Stimulated activated memory B cell treated with anti-CD40 and anti-IgM and Interleukin-4, amounts not matched to agents 10 μg/mL and 1 μg/mL and 100 μg/mL, for 72 hours (primary cell): ENCODE data around the gene SFXN3.

Experiments used
- ATAC-seq: fragments of 150-1000 bp; cut with Tn5 transposase; 2 replicates; pipeline ENCODE4 v1.10.0; 2021
- H3K27ac Mint-ChIP-seq: one replicate; pipeline ENCODE4 v1.8.0; 2022; ENCODE audit warnings: mild to moderate bottlenecking, mixed read lengths
- H3K27me3 Mint-ChIP-seq: one replicate; pipeline ENCODE4 v1.8.0; 2022; ENCODE audit warnings: mixed read lengths
- H3K36me3 Mint-ChIP-seq: one replicate; pipeline ENCODE4 v1.8.0; 2022; ENCODE audit warnings: mixed read lengths
- H3K4me1 Mint-ChIP-seq: one replicate; pipeline ENCODE4 v1.8.0; 2022; ENCODE audit warnings: mixed read lengths
- H3K4me3 Mint-ChIP-seq: one replicate; pipeline ENCODE4 v1.8.0; 2022; ENCODE audit warnings: mild to moderate bottlenecking, moderate library complexity, mixed read lengths
- H3K9me3 Mint-ChIP-seq: one replicate; pipeline ENCODE4 v1.8.0; 2022; ENCODE audit warnings: mixed read lengths

Gene SFXN3

GRCh38 chr10:101063548-101064414, 32.7 kb downstream of the SFXN3 start:
- no peaks in the 10 kb centered on the region for H3K36me3 Mint-ChIP-seq
- peaks cover 35% of the 10 kb centered on the region for H3K27me3 Mint-ChIP-seq
- ATAC-seq: no peak
- no peak overlapping the region for H3K27ac Mint-ChIP-seq
- no peaks in the 10 kb centered on the region for H3K9me3 Mint-ChIP-seq
- no peak overlapping the region for H3K4me3 Mint-ChIP-seq
- peaks cover 55% of the 10 kb centered on the region for H3K4me1 Mint-ChIP-seq

GRCh38 chr10:101064415-101065030, 33.5 kb downstream of the SFXN3 start:
- Mint-ChIP-seq H3K4me1 (peaks cover 53% of the 10 kb centered on the region), H3K27me3 (peaks cover 35% of the 10 kb centered on the region), H3K36me3 (no peaks in the 10 kb centered on the region), H3K27ac (no peak overlapping the region), H3K4me3 (no peak overlapping the region), H3K9me3 (no peaks in the 10 kb centered on the region)
- no peak for ATAC-seq

- Mint-ChIP-seq H3K4me3 (peak overlapping the region; percentile 71), H3K27ac (no peak overlapping the region), H3K36me3 (no peaks in the 10 kb centered on the region), H3K9me3 (no peaks in the 10 kb centered on the region), H3K27me3 (peaks cover 35% of the 10 kb centered on the region), H3K4me1 (peaks cover 49% of the 10 kb centered on the region)
- ATAC-seq: no peak
Measured at GRCh38 chr10:101065481-101066145, 34.6 kb downstream of the SFXN3 start.

- no peaks in the 10 kb centered on the region for H3K36me3 Mint-ChIP-seq
- no peak overlapping the region for H3K27ac Mint-ChIP-seq
- no peak for ATAC-seq
- peak overlapping the region; percentile 71 for H3K4me3 Mint-ChIP-seq
- peaks cover 55% of the 10 kb centered on the region for H3K4me1 Mint-ChIP-seq
- no peaks in the 10 kb centered on the region for H3K9me3 Mint-ChIP-seq
- H3K27me3 Mint-ChIP-seq: peaks cover 35% of the 10 kb centered on the region
Measured at GRCh38 chr10:101066146-101066895, 35.3 kb downstream of the SFXN3 start.

- no peaks in the 10 kb centered on the region for H3K36me3 Mint-ChIP-seq
- H3K27ac Mint-ChIP-seq: peak overlapping the region; percentile 73
- peaks cover 55% of the 10 kb centered on the region for H3K4me1 Mint-ChIP-seq
- ATAC-seq: no peak
- peak overlapping the region; percentile 92 for H3K4me3 Mint-ChIP-seq
- peaks cover 35% of the 10 kb centered on the region for H3K27me3 Mint-ChIP-seq
- no peaks in the 10 kb centered on the region for H3K9me3 Mint-ChIP-seq
Measured at GRCh38 chr10:101066896-101067355, 35.9 kb downstream of the SFXN3 start.

GRCh38 chr10:101067356-101068083, 36.5 kb downstream of the SFXN3 start:
- H3K4me3 Mint-ChIP-seq: peak overlapping the region; percentile 92
- no peaks in the 10 kb centered on the region for H3K9me3 Mint-ChIP-seq
- H3K36me3 Mint-ChIP-seq: no peaks in the 10 kb centered on the region
- ATAC-seq: peak; percentile 65
- H3K27me3 Mint-ChIP-seq: peaks cover 35% of the 10 kb centered on the region
- peaks cover 55% of the 10 kb centered on the region for H3K4me1 Mint-ChIP-seq
- peak overlapping the region; percentile 73 for H3K27ac Mint-ChIP-seq

- Mint-ChIP-seq H3K27me3 (peaks cover 34% of the 10 kb centered on the region), H3K36me3 (no peaks in the 10 kb centered on the region), H3K4me3 (no peak overlapping the region), H3K4me1 (peaks cover 53% of the 10 kb centered on the region), H3K27ac (no peak overlapping the region), H3K9me3 (no peaks in the 10 kb centered on the region)
- no peak for ATAC-seq
Measured at GRCh38 chr10:101069441-101069840, 38.4 kb downstream of the SFXN3 start.

GRCh38 chr10:101070098-101070497, 39.1 kb downstream of the SFXN3 start:
- ATAC-seq: no peak
- Mint-ChIP-seq H3K27me3 (peaks cover 30% of the 10 kb centered on the region), H3K4me1 (peaks cover 53% of the 10 kb centered on the region), H3K36me3 (no peaks in the 10 kb centered on the region), H3K27ac (peak overlapping the region; percentile 65), H3K4me3 (no peak overlapping the region), H3K9me3 (no peaks in the 10 kb centered on the region)

- peaks cover 47% of the 10 kb centered on the region for H3K4me1 Mint-ChIP-seq
- peak overlapping the region; percentile 65 for H3K27ac Mint-ChIP-seq
- no peaks in the 10 kb centered on the region for H3K9me3 Mint-ChIP-seq
- no peaks in the 10 kb centered on the region for H3K36me3 Mint-ChIP-seq
- H3K4me3 Mint-ChIP-seq: peak overlapping the region; percentile 0
- ATAC-seq: peak; percentile 77
- H3K27me3 Mint-ChIP-seq: peaks cover 33% of the 10 kb centered on the region
Measured at GRCh38 chr10:101071267-101071884, 40.3 kb downstream of the SFXN3 start.

- Mint-ChIP-seq H3K36me3 (no peaks in the 10 kb centered on the region), H3K27me3 (peaks cover 29% of the 10 kb centered on the region), H3K4me3 (no peak overlapping the region), H3K4me1 (peaks cover 45% of the 10 kb centered on the region), H3K9me3 (no peaks in the 10 kb centered on the region), H3K27ac (peak overlapping the region; percentile 65)
- ATAC-seq: no peak
Measured at GRCh38 chr10:101071885-101072433, 40.9 kb downstream of the SFXN3 start.

- Mint-ChIP-seq H3K9me3 (no peaks in the 10 kb centered on the region), H3K27me3 (peaks cover 21% of the 10 kb centered on the region), H3K4me3 (no peak overlapping the region), H3K4me1 (peaks cover 37% of the 10 kb centered on the region), H3K36me3 (no peaks in the 10 kb centered on the region), H3K27ac (peak overlapping the region; percentile 65)
- ATAC-seq: no peak
Measured at GRCh38 chr10:101072923-101073322, 41.9 kb downstream of the SFXN3 start.

GRCh38 chr10:101073631-101074030, 42.6 kb downstream of the SFXN3 start:
- ATAC-seq: no peak
- Mint-ChIP-seq H3K27ac (no peak overlapping the region), H3K27me3 (peaks cover 28% of the 10 kb centered on the region), H3K4me3 (no peak overlapping the region), H3K36me3 (no peaks in the 10 kb centered on the region), H3K9me3 (no peaks in the 10 kb centered on the region), H3K4me1 (peaks cover 37% of the 10 kb centered on the region)

- no peak overlapping the region for H3K4me3 Mint-ChIP-seq
- H3K27ac Mint-ChIP-seq: no peak overlapping the region
- ATAC-seq: no peak
- H3K27me3 Mint-ChIP-seq: peaks cover 48% of the 10 kb centered on the region
- H3K4me1 Mint-ChIP-seq: peaks cover 32% of the 10 kb centered on the region
- no peaks in the 10 kb centered on the region for H3K36me3 Mint-ChIP-seq
- H3K9me3 Mint-ChIP-seq: no peaks in the 10 kb centered on the region
Measured at GRCh38 chr10:101075775-101076174, 44.7 kb downstream of the SFXN3 start.

GRCh38 chr10:101076630-101077029, 45.6 kb downstream of the SFXN3 start:
- Mint-ChIP-seq H3K36me3 (no peaks in the 10 kb centered on the region), H3K4me3 (no peak overlapping the region), H3K27ac (no peak overlapping the region), H3K4me1 (peaks cover 23% of the 10 kb centered on the region), H3K9me3 (no peaks in the 10 kb centered on the region), H3K27me3 (peaks cover 57% of the 10 kb centered on the region)
- no peak for ATAC-seq
